Measurements from ENCODE around the gene ATP13A2.

Gene ATP13A2, protein sequence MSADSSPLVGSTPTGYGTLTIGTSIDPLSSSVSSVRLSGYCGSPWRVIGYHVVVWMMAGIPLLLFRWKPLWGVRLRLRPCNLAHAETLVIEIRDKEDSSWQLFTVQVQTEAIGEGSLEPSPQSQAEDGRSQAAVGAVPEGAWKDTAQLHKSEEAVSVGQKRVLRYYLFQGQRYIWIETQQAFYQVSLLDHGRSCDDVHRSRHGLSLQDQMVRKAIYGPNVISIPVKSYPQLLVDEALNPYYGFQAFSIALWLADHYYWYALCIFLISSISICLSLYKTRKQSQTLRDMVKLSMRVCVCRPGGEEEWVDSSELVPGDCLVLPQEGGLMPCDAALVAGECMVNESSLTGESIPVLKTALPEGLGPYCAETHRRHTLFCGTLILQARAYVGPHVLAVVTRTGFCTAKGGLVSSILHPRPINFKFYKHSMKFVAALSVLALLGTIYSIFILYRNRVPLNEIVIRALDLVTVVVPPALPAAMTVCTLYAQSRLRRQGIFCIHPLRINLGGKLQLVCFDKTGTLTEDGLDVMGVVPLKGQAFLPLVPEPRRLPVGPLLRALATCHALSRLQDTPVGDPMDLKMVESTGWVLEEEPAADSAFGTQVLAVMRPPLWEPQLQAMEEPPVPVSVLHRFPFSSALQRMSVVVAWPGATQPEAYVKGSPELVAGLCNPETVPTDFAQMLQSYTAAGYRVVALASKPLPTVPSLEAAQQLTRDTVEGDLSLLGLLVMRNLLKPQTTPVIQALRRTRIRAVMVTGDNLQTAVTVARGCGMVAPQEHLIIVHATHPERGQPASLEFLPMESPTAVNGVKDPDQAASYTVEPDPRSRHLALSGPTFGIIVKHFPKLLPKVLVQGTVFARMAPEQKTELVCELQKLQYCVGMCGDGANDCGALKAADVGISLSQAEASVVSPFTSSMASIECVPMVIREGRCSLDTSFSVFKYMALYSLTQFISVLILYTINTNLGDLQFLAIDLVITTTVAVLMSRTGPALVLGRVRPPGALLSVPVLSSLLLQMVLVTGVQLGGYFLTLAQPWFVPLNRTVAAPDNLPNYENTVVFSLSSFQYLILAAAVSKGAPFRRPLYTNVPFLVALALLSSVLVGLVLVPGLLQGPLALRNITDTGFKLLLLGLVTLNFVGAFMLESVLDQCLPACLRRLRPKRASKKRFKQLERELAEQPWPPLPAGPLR

DNA sequence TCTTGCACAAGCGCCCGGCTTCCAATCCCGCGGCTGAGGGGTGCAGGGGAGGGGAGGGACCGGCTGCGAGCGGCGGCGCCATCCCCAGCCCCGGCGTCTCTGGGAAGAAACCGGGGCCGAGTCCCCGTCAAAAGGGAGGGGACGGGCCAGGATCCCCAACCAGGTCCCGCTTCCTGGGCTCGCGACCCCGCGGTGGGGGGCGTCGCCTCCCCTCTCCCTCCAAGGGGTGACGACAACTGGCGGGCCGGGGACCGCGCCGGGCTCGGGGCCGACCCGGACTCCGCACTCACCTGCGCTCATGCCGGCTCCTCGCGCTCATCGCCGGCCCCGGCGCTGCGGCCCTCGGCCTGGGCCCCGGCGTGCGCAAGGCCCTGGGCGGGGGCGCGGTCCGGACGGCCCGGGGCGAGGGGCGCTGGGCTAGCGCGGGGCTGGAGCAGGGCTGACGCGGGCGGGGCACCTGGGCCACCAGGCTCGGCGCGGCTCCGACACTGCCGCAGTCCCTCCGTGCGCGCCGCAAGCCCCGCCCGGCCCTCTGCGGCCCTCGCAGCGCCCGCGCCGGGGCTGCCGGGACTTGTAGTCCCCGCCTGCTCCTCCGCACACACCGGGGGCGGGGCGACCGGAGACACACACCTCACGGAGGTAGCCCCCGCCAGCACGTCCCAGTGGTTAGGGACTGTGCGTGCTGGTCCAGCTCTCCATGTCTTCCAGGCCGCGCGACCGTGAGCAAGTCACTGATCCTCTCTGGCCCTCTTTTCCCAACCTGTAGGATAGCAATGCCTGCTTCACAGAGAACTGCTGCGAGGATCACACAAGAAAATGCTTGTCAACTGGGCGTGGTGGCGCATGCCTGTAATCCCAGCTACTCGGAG lies at the start of gene ATP13A2:
Gene ATP13A2, minus strand, starts transcription at position 490 of the 869 bp plus-strand sequence. Its CDS starts 190 bp downstream, at position 300.
- H3K27me3 ChIP-seq (ENCODE audit: control insufficient read depth in 5 of 5, insufficient read depth in 4 of 5, low read length in 5 of 5): no peaks in the 10 kb centered on the region
- H3K4me1 ChIP-seq (ENCODE audit: control insufficient read depth in 5 of 5, insufficient read depth in 5 of 5, low read length in 5 of 5): peaks cover 12 to 69% (median 57%) of the 10 kb centered on the region in 5 donors
- no peaks in the 10 kb centered on the region for H3K9me3 ChIP-seq (ENCODE audit: control insufficient read depth in 5 of 5, low read length in 5 of 5)
- peak within 1 kb of the TSS; percentile 70 to 84 (median 78) for H3K4me3 ChIP-seq (ENCODE audit: low read depth in 1 of 5, low read length in 5 of 5)
- peak within 1 kb of the TSS in 4 of 5 donors; percentile 66 to 82 (median 79) for H3K9ac ChIP-seq (ENCODE audit: low read length in 5 of 5)
- no peaks in the 10 kb centered on the region for H3K36me3 ChIP-seq (ENCODE audit: control insufficient read depth in 5 of 5, insufficient read depth in 5 of 5, low read length in 5 of 5)
- H3K27ac ChIP-seq (ENCODE audit: low read depth, low read length): peak within 1 kb of the TSS; percentile 58

DNA sequence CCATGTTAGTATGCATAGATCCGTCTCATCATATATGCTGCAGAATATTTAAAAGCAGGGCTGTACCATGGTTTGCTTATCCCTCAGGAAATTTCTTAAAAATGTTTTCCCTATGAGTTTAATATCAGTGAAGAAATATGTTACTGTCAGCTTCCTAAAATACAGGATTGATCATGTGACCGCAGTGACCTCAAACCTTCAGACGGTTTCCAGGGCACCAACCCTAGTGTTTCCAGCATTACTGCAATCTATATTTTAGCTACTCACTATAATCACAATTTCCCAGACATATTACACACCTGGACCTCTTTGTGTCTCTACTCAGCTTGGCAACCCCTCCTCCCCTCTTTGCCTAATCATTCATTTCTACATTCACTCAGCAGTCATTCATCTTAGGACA lies 49.8 kb upstream of the ATP13A2 start:
- Histone ChIP-seq H3K27ac (ENCODE audit: low read depth, low read length) (no peak overlapping the region), H3K9ac (ENCODE audit: low read length in 5 of 5) (no peak overlapping the region), H3K36me3 (ENCODE audit: control insufficient read depth in 5 of 5, insufficient read depth in 5 of 5, low read length in 5 of 5) (no peaks in the 10 kb centered on the region), H3K4me3 (ENCODE audit: low read depth in 1 of 5, low read length in 5 of 5) (no peak overlapping the region), H3K27me3 (ENCODE audit: control insufficient read depth in 5 of 5, insufficient read depth in 4 of 5, low read length in 5 of 5) (peaks cover 0 to 5% (median 0%) of the 10 kb centered on the region in 5 donors), H3K4me1 (ENCODE audit: control insufficient read depth in 5 of 5, insufficient read depth in 5 of 5, low read length in 5 of 5) (peaks cover 3 to 20% (median 18%) of the 10 kb centered on the region in 5 donors), H3K9me3 (ENCODE audit: control insufficient read depth in 5 of 5, low read length in 5 of 5) (peaks cover 0 to 7% (median 0%) of the 10 kb centered on the region in 5 donors)

DNA sequence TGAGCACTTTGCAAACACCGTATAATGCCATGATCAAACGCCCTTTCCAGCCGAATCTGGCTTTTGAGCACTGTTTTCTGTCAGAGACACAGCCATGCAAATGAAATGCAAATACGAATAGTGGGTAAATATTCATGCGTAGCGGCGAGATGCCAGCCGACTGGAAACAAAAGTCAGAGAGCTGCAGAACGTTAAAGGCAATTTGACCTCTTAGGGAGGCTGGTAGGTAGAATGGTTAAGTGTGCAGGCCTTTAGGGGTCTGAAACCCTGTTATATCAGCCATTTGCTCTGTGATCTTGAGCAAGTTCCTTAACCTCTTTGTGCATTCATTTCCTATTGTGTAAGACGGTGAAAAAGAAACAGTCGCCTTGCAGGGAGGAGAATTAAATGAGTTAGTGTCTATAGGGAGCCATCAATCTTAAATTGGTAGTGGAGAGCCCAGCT lies 48.6 kb upstream of the ATP13A2 start:
- Histone ChIP-seq H3K9ac (ENCODE audit: low read length in 5 of 5) (no peak overlapping the region), H3K27me3 (ENCODE audit: control insufficient read depth in 5 of 5, insufficient read depth in 4 of 5, low read length in 5 of 5) (peaks cover 0 to 5% (median 0%) of the 10 kb centered on the region in 5 donors), H3K27ac (ENCODE audit: low read depth, low read length) (no peak overlapping the region), H3K36me3 (ENCODE audit: control insufficient read depth in 5 of 5, insufficient read depth in 5 of 5, low read length in 5 of 5) (no peaks in the 10 kb centered on the region), H3K4me3 (ENCODE audit: low read depth in 1 of 5, low read length in 5 of 5) (no peak overlapping the region), H3K9me3 (ENCODE audit: control insufficient read depth in 5 of 5, low read length in 5 of 5) (peaks cover 0 to 6% (median 0%) of the 10 kb centered on the region in 5 donors), H3K4me1 (ENCODE audit: control insufficient read depth in 5 of 5, insufficient read depth in 5 of 5, low read length in 5 of 5) (peaks cover 3 to 20% (median 18%) of the 10 kb centered on the region in 5 donors)

DNA sequence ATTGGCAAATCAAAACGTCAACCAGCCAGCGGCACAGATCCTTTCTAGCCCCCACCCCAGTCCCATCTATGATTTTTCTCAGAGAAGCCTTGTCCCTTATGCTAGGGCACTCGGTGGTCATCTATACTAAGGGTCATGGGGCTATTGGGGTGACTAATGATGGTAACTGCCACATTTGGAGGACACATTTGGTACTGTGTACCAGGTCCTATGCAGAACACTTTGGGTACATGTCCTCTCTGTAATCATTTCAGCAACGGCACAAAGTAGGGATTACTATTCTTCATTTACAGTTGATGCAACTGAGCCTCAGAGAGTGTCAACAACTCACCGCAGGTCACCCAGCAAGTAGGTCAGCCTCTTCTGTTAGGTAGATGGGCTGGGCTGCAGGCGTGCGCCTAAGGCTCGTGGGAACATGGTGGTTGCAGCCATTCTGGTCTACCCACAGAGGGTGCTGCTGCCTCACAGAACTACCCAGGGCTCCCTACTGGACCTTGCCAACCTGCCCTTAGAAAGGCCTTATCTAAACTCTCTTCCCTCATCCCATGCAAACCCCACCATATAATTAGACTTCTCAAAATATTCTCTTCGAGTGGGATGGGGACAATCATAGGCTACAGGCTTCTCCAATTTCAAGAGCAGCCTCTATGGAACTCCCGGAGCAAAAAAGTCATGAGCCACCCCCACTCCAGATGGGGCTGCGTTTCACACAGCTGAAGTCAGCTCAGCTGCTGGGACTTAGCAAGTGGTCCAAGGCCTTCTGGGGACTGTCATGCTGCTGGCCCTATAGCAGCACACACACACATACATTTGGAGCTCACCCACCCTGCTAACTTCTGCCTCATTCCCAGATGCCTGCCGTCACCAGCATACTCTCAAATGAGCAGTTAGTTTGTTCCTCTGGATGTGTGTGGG lies 47.9 kb upstream of the ATP13A2 start:
- Histone ChIP-seq H3K27me3 (ENCODE audit: control insufficient read depth in 5 of 5, insufficient read depth in 4 of 5, low read length in 5 of 5) (peaks cover 0 to 5% (median 0%) of the 10 kb centered on the region in 5 donors), H3K9ac (ENCODE audit: low read length in 5 of 5) (no peak overlapping the region), H3K4me1 (ENCODE audit: control insufficient read depth in 5 of 5, insufficient read depth in 5 of 5, low read length in 5 of 5) (peaks cover 3 to 20% (median 18%) of the 10 kb centered on the region in 5 donors), H3K27ac (ENCODE audit: low read depth, low read length) (no peak overlapping the region), H3K4me3 (ENCODE audit: low read depth in 1 of 5, low read length in 5 of 5) (no peak overlapping the region), H3K9me3 (ENCODE audit: control insufficient read depth in 5 of 5, low read length in 5 of 5) (no peaks in the 10 kb centered on the region), H3K36me3 (ENCODE audit: control insufficient read depth in 5 of 5, insufficient read depth in 5 of 5, low read length in 5 of 5) (no peaks in the 10 kb centered on the region)

DNA sequence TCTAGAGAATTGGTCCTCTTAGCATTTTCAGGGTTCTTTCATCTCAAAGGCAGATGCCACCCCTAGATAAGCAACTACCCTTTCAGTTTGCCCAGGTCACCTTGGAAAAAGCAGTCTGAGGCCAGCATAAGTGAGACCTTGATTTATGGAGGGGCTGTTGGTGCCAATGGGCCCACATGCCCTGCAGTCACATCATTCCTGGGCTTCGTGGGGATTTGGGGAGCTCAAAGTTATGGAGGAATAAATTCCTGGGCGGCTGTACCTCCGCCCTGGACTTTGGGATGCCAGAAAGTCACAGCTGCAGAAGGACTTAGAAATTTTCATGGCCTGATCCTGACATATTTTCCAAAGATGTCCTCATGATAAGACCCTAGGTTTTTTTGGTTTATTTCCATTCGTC lies 44.8 kb upstream of the ATP13A2 start:
- H3K9ac ChIP-seq (ENCODE audit: low read length in 5 of 5): no peak overlapping the region
- no peak overlapping the region for H3K27ac ChIP-seq (ENCODE audit: low read depth, low read length)
- H3K36me3 ChIP-seq (ENCODE audit: control insufficient read depth in 5 of 5, insufficient read depth in 5 of 5, low read length in 5 of 5): no peaks in the 10 kb centered on the region
- H3K27me3 ChIP-seq (ENCODE audit: control insufficient read depth in 5 of 5, insufficient read depth in 4 of 5, low read length in 5 of 5): peaks cover 0 to 5% (median 0%) of the 10 kb centered on the region in 5 donors
- H3K9me3 ChIP-seq (ENCODE audit: control insufficient read depth in 5 of 5, low read length in 5 of 5): no peaks in the 10 kb centered on the region
- H3K4me1 ChIP-seq (ENCODE audit: control insufficient read depth in 5 of 5, insufficient read depth in 5 of 5, low read length in 5 of 5): peaks cover 6 to 26% (median 24%) of the 10 kb centered on the region in 5 donors
- no peak overlapping the region for H3K4me3 ChIP-seq (ENCODE audit: low read depth in 1 of 5, low read length in 5 of 5)

DNA sequence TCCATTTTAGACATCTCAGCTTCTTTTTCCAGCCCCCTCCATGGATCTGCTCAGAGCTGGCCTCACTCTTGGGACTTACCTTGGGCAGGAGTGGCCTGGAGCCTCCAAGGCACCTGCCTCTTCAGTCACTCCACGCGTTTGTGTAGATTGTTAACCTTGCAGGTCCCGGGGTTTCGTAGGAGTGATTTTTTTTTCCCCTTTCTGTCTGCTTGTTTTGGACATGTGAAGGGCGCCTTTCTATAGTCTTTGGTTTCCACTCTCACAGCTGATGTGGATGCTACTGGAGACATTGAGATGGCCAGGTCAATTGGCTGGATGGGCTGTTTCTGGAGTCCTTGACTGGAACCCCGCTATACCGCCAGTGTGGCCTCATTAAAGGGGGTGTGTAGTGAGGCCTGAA lies 44.1 kb upstream of the ATP13A2 start:
- no peak overlapping the region for H3K27ac ChIP-seq (ENCODE audit: low read depth, low read length)
- H3K9ac ChIP-seq (ENCODE audit: low read length in 5 of 5): no peak overlapping the region
- H3K4me1 ChIP-seq (ENCODE audit: control insufficient read depth in 5 of 5, insufficient read depth in 5 of 5, low read length in 5 of 5): peaks cover 6 to 26% (median 22%) of the 10 kb centered on the region in 5 donors
- no peaks in the 10 kb centered on the region for H3K9me3 ChIP-seq (ENCODE audit: control insufficient read depth in 5 of 5, low read length in 5 of 5)
- no peak overlapping the region for H3K4me3 ChIP-seq (ENCODE audit: low read depth in 1 of 5, low read length in 5 of 5)
- peaks cover 0 to 5% (median 0%) of the 10 kb centered on the region in 5 donors for H3K27me3 ChIP-seq (ENCODE audit: control insufficient read depth in 5 of 5, insufficient read depth in 4 of 5, low read length in 5 of 5)
- peaks cover 0 to 7% (median 0%) of the 10 kb centered on the region in 5 donors for H3K36me3 ChIP-seq (ENCODE audit: control insufficient read depth in 5 of 5, insufficient read depth in 5 of 5, low read length in 5 of 5)

DNA sequence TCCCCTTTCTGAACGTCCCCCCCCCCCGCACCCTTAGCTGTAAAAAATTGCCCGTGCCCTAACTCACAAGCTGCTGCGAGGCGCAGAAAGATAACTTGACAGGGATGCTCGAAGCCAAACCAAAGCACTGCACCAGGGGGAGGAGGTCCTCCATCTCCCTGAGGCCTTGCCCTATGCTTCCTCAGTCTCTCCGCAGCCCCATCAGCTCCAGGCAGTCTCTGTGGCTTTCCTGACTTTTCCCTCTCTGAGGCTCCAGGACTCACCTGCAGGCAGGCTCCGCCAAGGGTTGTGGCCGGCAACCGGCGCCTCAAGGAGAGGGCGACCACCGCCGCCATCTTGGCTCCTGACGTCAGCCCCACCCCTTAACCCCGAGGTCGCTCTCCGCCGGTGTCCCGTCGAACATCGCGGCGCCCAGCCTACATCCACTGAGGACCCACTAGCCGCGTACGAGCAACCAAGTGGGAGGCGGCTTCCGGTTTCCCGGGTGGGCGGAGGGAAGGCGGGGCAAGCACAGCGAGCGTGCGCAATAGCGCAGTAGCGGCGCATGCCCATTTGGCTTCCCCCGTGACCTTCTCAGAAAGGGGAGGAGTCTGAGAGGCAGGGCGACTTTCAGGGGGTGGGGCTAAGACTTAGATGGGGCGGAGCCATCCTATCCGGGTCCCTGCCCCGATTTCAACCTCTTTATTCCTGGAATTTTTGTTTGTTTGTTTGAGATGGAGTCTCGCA lies 42.1 kb upstream of the ATP13A2 start, which contains the start of gene SDHB:
Gene SDHB, minus strand, starts transcription at position 348 of the 726 bp plus-strand sequence. Its CDS starts 13 bp downstream, at position 335.
- H3K4me3 ChIP-seq (ENCODE audit: low read depth in 1 of 5, low read length in 5 of 5): peak within 1 kb of the TSS; percentile 97 to 100 (median 99)
- peak within 1 kb of the TSS; percentile 76 for H3K27ac ChIP-seq (ENCODE audit: low read depth, low read length)
- H3K4me1 ChIP-seq (ENCODE audit: control insufficient read depth in 5 of 5, insufficient read depth in 5 of 5, low read length in 5 of 5): peaks cover 6 to 17% (median 15%) of the 10 kb centered on the region in 5 donors
- H3K36me3 ChIP-seq (ENCODE audit: control insufficient read depth in 5 of 5, insufficient read depth in 5 of 5, low read length in 5 of 5): peaks cover 0 to 13% (median 7%) of the 10 kb centered on the region in 5 donors
- peak within 1 kb of the TSS; percentile 77 to 95 (median 91) for H3K9ac ChIP-seq (ENCODE audit: low read length in 5 of 5)
- peaks cover 0 to 4% (median 0%) of the 10 kb centered on the region in 5 donors for H3K27me3 ChIP-seq (ENCODE audit: control insufficient read depth in 5 of 5, insufficient read depth in 4 of 5, low read length in 5 of 5)
- H3K9me3 ChIP-seq (ENCODE audit: control insufficient read depth in 5 of 5, low read length in 5 of 5): no peaks in the 10 kb centered on the region
